Measurements from ENCODE around the gene IP6K2.

Gene IP6K2

DNA sequence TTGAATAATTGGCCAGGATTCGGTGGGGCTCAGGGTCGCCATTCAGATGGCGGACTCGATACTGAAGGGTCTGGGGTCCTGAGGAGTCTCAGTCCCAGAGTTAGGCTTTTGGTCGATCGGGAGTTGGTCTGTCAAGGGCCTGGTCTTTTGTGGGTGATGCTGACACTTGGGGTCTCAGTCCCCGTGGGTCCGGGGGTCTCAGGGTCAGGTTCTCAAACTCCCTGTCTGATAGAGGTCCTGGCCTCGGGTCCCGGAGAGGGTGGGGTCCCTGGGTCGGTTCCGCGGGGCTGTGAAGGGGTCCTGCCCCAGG lies 31.8 kb downstream of the IP6K2 start:
- DNase-seq (ENCODE audit: extremely low read depth, low read depth) = no peak
- TF ChIP-seq, protein P1, sequence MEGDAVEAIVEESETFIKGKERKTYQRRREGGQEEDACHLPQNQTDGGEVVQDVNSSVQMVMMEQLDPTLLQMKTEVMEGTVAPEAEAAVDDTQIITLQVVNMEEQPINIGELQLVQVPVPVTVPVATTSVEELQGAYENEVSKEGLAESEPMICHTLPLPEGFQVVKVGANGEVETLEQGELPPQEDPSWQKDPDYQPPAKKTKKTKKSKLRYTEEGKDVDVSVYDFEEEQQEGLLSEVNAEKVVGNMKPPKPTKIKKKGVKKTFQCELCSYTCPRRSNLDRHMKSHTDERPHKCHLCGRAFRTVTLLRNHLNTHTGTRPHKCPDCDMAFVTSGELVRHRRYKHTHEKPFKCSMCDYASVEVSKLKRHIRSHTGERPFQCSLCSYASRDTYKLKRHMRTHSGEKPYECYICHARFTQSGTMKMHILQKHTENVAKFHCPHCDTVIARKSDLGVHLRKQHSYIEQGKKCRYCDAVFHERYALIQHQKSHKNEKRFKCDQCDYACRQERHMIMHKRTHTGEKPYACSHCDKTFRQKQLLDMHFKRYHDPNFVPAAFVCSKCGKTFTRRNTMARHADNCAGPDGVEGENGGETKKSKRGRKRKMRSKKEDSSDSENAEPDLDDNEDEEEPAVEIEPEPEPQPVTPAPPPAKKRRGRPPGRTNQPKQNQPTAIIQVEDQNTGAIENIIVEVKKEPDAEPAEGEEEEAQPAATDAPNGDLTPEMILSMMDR (IDR thresholded peaks at IDR 0.05; ENCODE audit: low read depth, low read length, missing control alignments) = peak; percentile 2
- peak overlapping the region; percentile 83 for H3K4me3 ChIP-seq (replicated peaks; ENCODE audit: low read depth, low read length)

DNA sequence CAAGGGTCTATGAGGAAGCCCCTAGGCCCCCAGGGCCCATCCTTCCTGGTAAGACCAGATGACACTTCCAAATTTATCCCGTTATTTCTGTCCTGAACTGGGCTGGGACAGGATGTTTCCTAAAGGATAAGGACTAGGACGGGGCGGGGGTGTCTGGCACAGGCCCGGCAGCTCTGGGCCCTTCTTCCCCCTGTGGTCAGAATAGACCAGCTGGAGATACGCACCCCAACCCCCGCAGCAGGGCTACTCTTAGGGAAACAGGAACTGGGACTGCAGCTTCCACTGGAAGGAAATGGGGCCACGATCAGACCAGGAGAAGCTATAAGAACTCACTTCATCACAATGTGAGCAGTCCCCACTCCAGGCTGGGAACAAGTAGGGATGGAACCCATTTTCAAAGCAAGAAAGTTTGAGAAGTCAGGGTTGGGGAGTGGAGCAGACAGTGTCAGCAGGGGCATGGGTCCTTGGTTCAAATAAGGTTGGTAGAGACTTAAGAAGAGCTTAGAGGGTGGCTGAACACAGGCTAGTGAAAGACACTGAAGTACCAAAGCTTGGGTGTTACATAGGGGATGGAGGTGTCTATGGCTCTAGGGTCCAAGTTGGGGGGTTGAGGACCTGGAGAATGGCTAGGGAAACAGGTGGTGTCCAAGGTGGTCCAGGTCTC lies 32.4 kb downstream of the IP6K2 start:
- H3K4me3 ChIP-seq (replicated peaks; ENCODE audit: low read depth, low read length) = peak overlapping the region; percentile 83
- TF ChIP-seq, protein P1 (IDR thresholded peaks at IDR 0.05; ENCODE audit: low read depth, low read length, missing control alignments) = no peak
- no peak for DNase-seq (ENCODE audit: extremely low read depth, low read depth)

DNA sequence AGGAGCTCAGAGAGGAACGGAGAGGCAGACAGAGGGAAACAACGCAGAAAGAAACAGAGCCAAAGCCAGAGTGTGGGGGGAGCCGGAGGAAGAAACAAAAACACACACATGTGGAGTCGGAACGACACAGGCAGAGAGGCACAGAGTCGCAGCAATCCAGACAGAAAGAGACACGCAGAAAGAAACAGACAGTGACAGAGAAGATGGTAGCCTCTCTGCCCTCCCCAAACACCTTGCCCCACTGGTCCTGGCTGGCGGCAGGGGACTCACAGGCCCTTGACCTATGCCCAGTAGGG lies 33.0 kb downstream of the IP6K2 start:
- peak overlapping the region; percentile 83 for H3K4me3 ChIP-seq (replicated peaks; ENCODE audit: low read depth, low read length)
- TF ChIP-seq, protein P1 (IDR thresholded peaks at IDR 0.05; ENCODE audit: low read depth, low read length, missing control alignments) = no peak
- DNase-seq (ENCODE audit: extremely low read depth, low read depth) = no peak

DNA sequence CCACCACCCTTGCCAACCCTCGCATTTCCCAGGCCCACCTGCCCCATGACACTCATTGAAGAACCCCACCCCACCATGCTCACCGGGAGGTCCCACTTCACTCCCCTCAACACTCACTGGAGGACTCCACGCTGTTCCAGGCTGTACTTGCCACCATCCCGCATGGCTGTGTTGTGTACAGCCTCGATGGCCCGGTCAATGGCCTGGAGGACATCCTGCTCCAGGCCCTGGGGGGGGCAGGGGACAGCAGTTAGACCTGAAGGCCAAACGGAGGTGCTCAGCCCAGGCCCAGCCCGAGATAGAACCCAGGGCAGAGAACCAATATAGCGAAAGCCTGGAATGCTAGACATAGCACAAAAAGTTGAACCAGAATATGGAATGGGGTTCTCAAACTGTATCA lies 34.2 kb downstream of the IP6K2 start:
- TF ChIP-seq, protein P1 (IDR thresholded peaks at IDR 0.05; ENCODE audit: low read depth, low read length, missing control alignments) = no peak
- no peak overlapping the region for H3K4me3 ChIP-seq (replicated peaks; ENCODE audit: low read depth, low read length)
- no peak for DNase-seq (ENCODE audit: extremely low read depth, low read depth)

DNA sequence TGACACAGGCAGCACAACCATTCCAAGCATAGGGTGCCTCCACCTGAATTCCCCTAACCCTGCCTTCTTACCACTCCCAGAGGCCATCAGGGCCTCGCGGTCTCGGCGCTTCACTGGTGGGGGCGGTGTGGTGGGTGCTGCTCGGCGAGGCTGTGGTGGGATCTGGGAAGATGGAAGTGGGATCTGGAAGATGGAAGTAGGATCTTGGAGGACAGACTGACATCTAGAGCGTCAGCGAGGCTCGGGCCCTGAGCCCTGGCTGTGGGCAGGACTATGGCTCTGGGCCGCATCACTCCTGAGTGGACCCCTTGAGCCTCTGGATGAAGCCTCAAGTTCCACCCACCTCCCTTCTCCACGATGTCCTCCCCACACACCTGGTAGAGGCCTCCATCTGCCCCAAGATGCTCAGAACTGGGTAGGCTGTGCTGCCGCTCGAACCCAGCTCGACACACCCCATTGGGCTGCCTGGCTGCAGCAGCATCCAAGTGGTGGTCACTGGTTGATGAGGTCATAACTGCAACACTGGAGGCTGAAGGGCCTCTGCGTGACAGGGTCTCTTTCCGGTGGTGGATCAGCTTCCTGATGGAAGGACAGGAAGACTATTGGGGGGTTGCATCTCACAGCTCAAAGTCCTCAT lies 34.9 kb downstream of the IP6K2 start:
- no peak for DNase-seq (ENCODE audit: extremely low read depth, low read depth)
- no peak overlapping the region for H3K4me3 ChIP-seq (replicated peaks; ENCODE audit: low read depth, low read length)
- TF ChIP-seq, protein P1 (IDR thresholded peaks at IDR 0.05; ENCODE audit: low read depth, low read length, missing control alignments) = no peak

DNA sequence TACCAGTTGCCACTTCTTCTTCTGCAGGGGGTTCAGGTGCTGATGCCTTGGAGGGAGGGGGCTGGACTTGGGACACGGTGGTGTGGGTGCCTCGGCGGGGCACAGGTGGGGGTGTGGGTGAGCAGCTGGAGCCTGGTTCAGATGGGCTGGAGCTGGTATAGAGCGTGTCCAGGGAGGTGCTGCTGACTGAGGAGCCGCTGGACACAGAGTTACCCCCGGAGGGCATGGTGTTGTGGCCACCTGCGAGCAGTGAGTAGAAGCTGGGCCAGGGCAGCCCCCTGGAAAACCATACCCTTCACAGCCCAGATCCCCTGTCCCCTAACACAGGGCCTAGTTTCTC lies 35.5 kb downstream of the IP6K2 start:
- TF ChIP-seq, protein P1 (IDR thresholded peaks at IDR 0.05; ENCODE audit: low read depth, low read length, missing control alignments) = no peak
- no peak for DNase-seq (ENCODE audit: extremely low read depth, low read depth)
- H3K4me3 ChIP-seq (replicated peaks; ENCODE audit: low read depth, low read length) = no peak overlapping the region
